Ishikawa (cell line): ENCODE results near the gene HMX1.

ENCODE experiments used
- CEBPB ChIP-seq: IDR thresholded peaks from 2 replicates; pipeline ENCODE4 v1.6.1; 2012
- CREB1 ChIP-seq: IDR thresholded peaks from 2 replicates; pipeline ENCODE4 v1.6.1; 2012; ENCODE audit warnings: low read depth
- EGR1 ChIP-seq: IDR thresholded peaks from 2 replicates; pipeline ENCODE4 v1.6.1; 2012
- EP300 ChIP-seq: IDR thresholded peaks from 2 replicates; pipeline ENCODE4 v1.6.1; 2012; ENCODE audit warnings: borderline replicate concordance
- FOXM1 ChIP-seq: IDR thresholded peaks from 2 replicates; pipeline ENCODE4 v1.6.1; 2012; ENCODE audit warnings: low read depth, borderline replicate concordance
- NFIC ChIP-seq: IDR thresholded peaks from 2 replicates; pipeline ENCODE4 v1.6.1; 2012
- RAD21 ChIP-seq: IDR thresholded peaks from 2 replicates; pipeline ENCODE4 v1.6.1; 2012; ENCODE audit warnings: low read depth
- TAF1 ChIP-seq: IDR thresholded peaks from 2 replicates; pipeline ENCODE4 v1.6.1; 2012; ENCODE audit warnings: low read depth, mild to moderate bottlenecking
- TCF12 ChIP-seq: IDR thresholded peaks from 2 replicates; pipeline ENCODE4 v1.6.1; 2012; ENCODE audit warnings: low read depth
- TEAD4 ChIP-seq: IDR thresholded peaks from 2 replicates; pipeline ENCODE4 v1.6.1; 2012
- YY1 ChIP-seq: IDR thresholded peaks from 2 replicates; pipeline ENCODE4 v1.6.1; 2012; ENCODE audit warnings: low read depth
- ZBTB7A ChIP-seq: IDR thresholded peaks from 2 replicates; pipeline ENCODE4 v1.6.1; 2012; ENCODE audit warnings: low read depth
- TF ChIP-seq, protein P1 (sequence below): IDR thresholded peaks from 2 replicates; pipeline ENCODE4 v1.6.1; 2012
- TF ChIP-seq, protein P2 (sequence below): IDR thresholded peaks from 2 replicates; pipeline ENCODE4 v1.6.1; 2012; ENCODE audit warnings: low read depth, mild to moderate bottlenecking
- TF ChIP-seq, protein P3 (sequence below): IDR thresholded peaks from 2 replicates; pipeline ENCODE4 v1.6.1; 2012

HMX1 gene

GRCh38 chr4:8893624-8894423 lies 22.2 kb upstream of the HMX1 start:
- TF ChIP-seq TEAD4 = no peak
- TF ChIP-seq, protein P1, sequence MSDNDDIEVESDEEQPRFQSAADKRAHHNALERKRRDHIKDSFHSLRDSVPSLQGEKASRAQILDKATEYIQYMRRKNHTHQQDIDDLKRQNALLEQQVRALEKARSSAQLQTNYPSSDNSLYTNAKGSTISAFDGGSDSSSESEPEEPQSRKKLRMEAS = no peak
- TF ChIP-seq TCF12 = no peak
- TF ChIP-seq TAF1 = no peak
- TF ChIP-seq RAD21 = no peak
- TF ChIP-seq ZBTB7A = no peak
- TF ChIP-seq FOXM1 = no peak

DNA sequence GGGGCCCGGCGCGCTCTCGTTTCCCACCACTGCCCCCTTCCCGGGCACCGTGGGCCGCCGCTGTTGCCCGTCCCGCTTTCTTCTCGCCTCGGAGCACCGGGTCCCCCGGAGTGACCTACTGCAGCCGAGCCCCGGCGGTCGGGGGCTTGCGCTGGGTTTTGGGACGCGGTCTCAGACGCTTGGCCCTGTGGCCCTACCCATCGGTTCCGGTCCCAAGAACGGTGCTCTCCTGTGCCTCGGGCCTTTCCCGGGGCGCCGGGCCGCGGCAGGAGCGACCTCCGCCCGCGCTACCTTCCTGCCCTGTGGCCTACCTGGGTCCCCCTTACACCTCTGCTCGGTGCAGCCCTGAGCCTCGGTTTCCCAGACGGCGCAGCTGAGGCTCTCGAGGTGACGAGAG lies 21.6 kb upstream of the HMX1 start:
- TF ChIP-seq, protein P2, sequence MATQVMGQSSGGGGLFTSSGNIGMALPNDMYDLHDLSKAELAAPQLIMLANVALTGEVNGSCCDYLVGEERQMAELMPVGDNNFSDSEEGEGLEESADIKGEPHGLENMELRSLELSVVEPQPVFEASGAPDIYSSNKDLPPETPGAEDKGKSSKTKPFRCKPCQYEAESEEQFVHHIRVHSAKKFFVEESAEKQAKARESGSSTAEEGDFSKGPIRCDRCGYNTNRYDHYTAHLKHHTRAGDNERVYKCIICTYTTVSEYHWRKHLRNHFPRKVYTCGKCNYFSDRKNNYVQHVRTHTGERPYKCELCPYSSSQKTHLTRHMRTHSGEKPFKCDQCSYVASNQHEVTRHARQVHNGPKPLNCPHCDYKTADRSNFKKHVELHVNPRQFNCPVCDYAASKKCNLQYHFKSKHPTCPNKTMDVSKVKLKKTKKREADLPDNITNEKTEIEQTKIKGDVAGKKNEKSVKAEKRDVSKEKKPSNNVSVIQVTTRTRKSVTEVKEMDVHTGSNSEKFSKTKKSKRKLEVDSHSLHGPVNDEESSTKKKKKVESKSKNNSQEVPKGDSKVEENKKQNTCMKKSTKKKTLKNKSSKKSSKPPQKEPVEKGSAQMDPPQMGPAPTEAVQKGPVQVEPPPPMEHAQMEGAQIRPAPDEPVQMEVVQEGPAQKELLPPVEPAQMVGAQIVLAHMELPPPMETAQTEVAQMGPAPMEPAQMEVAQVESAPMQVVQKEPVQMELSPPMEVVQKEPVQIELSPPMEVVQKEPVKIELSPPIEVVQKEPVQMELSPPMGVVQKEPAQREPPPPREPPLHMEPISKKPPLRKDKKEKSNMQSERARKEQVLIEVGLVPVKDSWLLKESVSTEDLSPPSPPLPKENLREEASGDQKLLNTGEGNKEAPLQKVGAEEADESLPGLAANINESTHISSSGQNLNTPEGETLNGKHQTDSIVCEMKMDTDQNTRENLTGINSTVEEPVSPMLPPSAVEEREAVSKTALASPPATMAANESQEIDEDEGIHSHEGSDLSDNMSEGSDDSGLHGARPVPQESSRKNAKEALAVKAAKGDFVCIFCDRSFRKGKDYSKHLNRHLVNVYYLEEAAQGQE = no peak
- TF ChIP-seq NFIC = no peak
- TF ChIP-seq FOXM1 = no peak
- TF ChIP-seq TEAD4 = no peak
- TF ChIP-seq, protein P1 = no peak

- TF ChIP-seq NFIC = no peak
- TF ChIP-seq FOXM1 = no peak
- TF ChIP-seq EGR1 = no peak
- no peak for TF ChIP-seq TAF1
- no peak for TF ChIP-seq EP300
- no peak for TF ChIP-seq TCF12
Observed at GRCh38 chr4:8892556-8893226, 21.1 kb upstream of the HMX1 start.

DNA sequence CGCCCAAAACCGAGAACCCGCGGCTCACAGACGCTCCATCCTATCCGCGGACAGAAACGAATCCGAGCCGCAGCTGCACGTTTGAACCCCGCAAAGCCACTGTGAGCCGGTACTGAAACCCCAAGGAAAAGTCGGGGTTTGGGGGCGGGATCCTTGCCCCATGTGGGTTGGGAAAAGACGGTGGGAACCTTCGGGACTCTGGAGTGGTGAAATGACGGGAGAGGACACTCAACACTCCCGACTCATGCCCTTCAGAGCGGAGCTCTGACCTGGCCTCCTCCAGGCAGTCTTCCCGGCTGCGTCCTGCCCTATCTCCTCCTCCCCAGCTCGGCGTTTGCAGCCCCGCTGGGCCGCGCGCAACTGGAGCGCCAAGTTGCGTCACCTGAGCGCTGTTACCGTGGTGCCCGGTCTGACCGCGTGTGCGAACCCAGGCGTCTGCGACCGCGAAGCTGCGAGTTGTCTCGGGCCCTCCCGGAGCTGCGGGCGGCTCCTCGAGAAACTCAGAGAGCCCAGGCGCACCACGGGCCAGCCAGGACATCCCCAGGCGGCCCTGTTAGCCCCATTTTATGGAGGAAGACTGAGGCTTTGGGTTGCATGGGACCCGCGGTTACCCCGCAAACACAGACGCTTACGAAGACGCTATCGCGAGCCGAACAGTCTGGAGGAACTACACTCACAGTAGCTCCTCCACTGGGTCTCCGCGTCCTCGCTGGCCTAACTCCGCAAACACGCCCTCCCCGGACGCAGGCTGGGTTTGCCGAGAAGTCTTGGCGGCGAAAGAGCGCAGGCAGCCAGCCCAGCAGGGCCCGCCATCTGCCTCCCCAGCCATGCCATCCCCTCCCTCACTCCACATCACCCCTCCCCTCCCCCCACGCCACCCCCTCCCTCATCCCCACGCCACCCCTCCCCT lies 20.3 kb upstream of the HMX1 start:
- no peak for TF ChIP-seq YY1
- TF ChIP-seq, protein P1 = no peak
- TF ChIP-seq TAF1 = no peak
- no peak for TF ChIP-seq EGR1
- TF ChIP-seq FOXM1 = no peak
- TF ChIP-seq, protein P3, sequence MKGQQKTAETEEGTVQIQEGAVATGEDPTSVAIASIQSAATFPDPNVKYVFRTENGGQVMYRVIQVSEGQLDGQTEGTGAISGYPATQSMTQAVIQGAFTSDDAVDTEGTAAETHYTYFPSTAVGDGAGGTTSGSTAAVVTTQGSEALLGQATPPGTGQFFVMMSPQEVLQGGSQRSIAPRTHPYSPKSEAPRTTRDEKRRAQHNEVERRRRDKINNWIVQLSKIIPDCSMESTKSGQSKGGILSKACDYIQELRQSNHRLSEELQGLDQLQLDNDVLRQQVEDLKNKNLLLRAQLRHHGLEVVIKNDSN = no peak
- TF ChIP-seq CEBPB = no peak
- no peak for TF ChIP-seq NFIC
- no peak for TF ChIP-seq RAD21
- no peak for TF ChIP-seq EP300
- no peak for TF ChIP-seq CREB1
- TF ChIP-seq TEAD4 = no peak
- no peak for TF ChIP-seq TCF12
- TF ChIP-seq ZBTB7A = no peak
- TF ChIP-seq, protein P2 = no peak

- TF ChIP-seq CREB1 (no peak), RAD21 (no peak), TEAD4 (no peak), YY1 (no peak), TCF12 (no peak), NFIC (no peak), TAF1 (no peak), CEBPB (no peak)
- TF ChIP-seq, protein P1 = no peak
- TF ChIP-seq, protein P2 = no peak
Observed at GRCh38 chr4:8891255-8891645, 19.6 kb upstream of the HMX1 start.
